SH-SY5Y (cell line): ENCODE results near the gene CCDC85C.

Experiments
- GATA2 ChIP-seq: IDR thresholded peaks from 2 replicates; pipeline ENCODE4 v1.6.1; 2011; ENCODE audit warnings: mild to moderate bottlenecking, low read depth, low read length
- GATA3 ChIP-seq: IDR thresholded peaks from 2 replicates; pipeline ENCODE4 v1.6.1; 2011; ENCODE audit warnings: low read depth, mild to moderate bottlenecking, low read length, moderate library complexity

GRCh38 chr14:99520571-99521081, 83.4 kb downstream of the CCDC85C start:
- no peak for TF ChIP-seq GATA2
- no peak for TF ChIP-seq GATA3
